ENCODE measurements around the gene ZSCAN18.

ZSCAN18 gene

DNA sequence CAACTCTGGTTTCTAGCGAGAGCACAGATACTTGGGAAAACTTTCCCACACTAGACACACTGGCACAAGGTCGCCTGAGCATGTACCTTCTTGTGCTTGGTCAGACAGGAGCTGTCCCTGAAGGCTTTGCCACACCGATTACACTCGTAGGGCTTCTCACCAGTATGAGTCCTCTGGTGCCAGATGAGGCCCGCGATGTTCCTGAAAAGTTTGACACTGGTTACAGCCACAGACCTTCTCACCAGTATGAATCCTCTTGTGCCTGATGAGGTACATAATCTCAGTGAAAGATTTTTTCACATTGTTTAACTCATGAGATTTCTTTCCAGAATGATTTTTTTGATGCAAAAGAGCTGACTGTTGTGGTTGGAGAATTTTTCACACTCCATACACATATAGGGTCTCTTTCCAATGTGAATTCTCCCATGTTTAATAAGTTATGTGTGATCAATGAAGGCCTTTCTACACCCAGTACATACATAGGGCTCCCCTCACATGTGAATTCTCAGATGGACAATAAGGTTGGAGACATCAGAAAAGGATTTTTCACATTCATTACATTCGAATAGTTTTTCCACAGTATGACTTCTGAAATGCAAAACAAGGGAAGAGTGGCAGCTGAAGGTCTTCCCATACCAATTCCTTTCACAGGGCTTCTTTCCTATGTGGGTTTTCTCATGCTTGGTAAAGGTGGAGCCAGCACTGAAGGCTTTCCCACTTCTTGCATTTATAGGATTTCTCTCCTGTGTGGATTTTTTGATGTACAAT lies 9.9 kb upstream of the ZSCAN18 start:
- Histone ChIP-seq H3K9ac (ENCODE audit: low read depth, low read length) (no peak overlapping the region), H3K4me1 (ENCODE audit: control insufficient read depth, insufficient read depth, low read length) (no peaks in the 10 kb centered on the region), H3K36me3 (ENCODE audit: control insufficient read depth, insufficient read depth, low read length) (no peaks in the 10 kb centered on the region), H3K4me3 (ENCODE audit: low read depth, low read length) (no peak overlapping the region), H3K9me3 (ENCODE audit: control insufficient read depth, insufficient read depth, low read length) (peaks cover 74% of the 10 kb centered on the region), H3K27ac (ENCODE audit: low read depth, low read length) (no peak overlapping the region), H3K27me3 (ENCODE audit: control insufficient read depth, insufficient read depth, low read length) (no peaks in the 10 kb centered on the region)

DNA sequence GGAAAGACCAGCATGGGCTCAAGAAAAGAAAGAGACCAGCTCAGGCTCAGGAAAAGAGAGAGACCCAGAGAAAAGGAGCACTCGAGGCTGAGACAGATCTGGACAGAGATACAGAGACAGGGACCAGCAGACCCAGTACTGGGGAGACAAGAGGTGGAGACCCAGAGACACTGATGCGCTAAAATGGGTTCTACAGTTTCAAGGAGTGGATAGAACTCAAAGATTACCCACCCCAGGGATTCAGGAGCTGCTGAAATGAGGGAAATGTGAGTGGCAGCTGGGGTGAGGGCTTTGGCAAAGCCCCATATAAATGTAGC lies 609 bp upstream of the ZSCAN18 start:
- Histone ChIP-seq H3K27ac (ENCODE audit: low read depth, low read length) (peak overlapping the region; percentile 85), H3K9me3 (ENCODE audit: control insufficient read depth, insufficient read depth, low read length) (peaks cover 29% of the 10 kb centered on the region), H3K27me3 (ENCODE audit: control insufficient read depth, insufficient read depth, low read length) (no peaks in the 10 kb centered on the region), H3K4me1 (ENCODE audit: control insufficient read depth, insufficient read depth, low read length) (peaks cover 4% of the 10 kb centered on the region; the same call in 1 of the 2 replicates), H3K4me3 (ENCODE audit: low read depth, low read length) (peak overlapping the region; percentile 98), H3K36me3 (ENCODE audit: control insufficient read depth, insufficient read depth, low read length) (no peaks in the 10 kb centered on the region), H3K9ac (ENCODE audit: low read depth, low read length) (peak overlapping the region; percentile 71)

DNA sequence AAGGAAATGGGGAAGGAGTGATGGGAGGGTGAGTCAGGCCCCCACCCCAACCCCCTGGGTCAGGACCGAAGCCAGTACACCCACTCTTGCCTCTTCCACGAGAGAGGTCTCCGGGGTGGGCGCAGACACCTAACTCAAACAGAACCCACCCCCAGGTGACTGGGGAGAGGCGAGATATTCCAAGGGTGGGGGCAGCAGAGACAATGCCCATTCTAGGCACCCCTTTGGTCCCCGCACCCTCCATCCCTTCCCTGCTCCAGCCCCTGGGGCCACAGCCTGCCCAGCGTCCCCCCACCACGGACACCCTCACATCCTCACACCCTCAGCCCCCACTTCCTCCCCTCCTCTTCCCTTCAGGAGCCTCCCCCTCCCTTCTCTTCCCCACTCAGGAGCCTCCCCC lies 682 bp downstream of the ZSCAN18 start:
- peaks cover 4% of the 10 kb centered on the region; the same call in 1 of the 2 replicates for H3K4me1 ChIP-seq (ENCODE audit: control insufficient read depth, insufficient read depth, low read length)
- peak overlapping the region; percentile 98 for H3K4me3 ChIP-seq (ENCODE audit: low read depth, low read length)
- H3K9ac ChIP-seq (ENCODE audit: low read depth, low read length) = no peak overlapping the region; the same call in 1 of the 2 replicates
- H3K27ac ChIP-seq (ENCODE audit: low read depth, low read length) = no peak overlapping the region
- H3K27me3 ChIP-seq (ENCODE audit: control insufficient read depth, insufficient read depth, low read length) = no peaks in the 10 kb centered on the region
- no peaks in the 10 kb centered on the region; the same call in 1 of the 2 replicates for H3K36me3 ChIP-seq (ENCODE audit: control insufficient read depth, insufficient read depth, low read length)
- H3K9me3 ChIP-seq (ENCODE audit: control insufficient read depth, insufficient read depth, low read length) = peaks cover 19% of the 10 kb centered on the region

DNA sequence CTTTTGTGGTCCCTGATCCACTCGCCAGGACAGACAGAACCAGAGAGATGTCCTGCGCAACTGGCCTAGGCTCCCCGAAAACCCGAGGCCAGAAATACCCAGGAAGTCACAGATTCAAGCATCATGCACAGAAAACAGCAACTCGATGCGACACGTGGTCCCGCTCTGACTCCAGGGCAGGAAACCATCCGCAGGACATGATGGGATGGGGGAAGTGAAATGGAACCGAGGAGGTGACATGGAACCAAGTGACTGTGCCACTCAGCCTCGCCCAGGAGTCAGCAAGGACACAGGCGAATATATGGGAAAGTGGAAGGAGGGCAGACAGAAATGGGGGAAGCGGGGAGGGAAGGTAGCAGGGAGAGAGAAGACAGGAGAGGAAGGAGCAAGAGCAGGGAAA lies 1.1 kb downstream of the ZSCAN18 start:
- H3K27ac ChIP-seq (ENCODE audit: low read depth, low read length) = no peak overlapping the region
- H3K4me1 ChIP-seq (ENCODE audit: control insufficient read depth, insufficient read depth, low read length) = peaks cover 4% of the 10 kb centered on the region; the same call in 1 of the 2 replicates
- H3K9me3 ChIP-seq (ENCODE audit: control insufficient read depth, insufficient read depth, low read length) = peaks cover 16% of the 10 kb centered on the region
- H3K9ac ChIP-seq (ENCODE audit: low read depth, low read length) = no peak overlapping the region
- H3K36me3 ChIP-seq (ENCODE audit: control insufficient read depth, insufficient read depth, low read length) = no peaks in the 10 kb centered on the region; the same call in 1 of the 2 replicates
- no peaks in the 10 kb centered on the region for H3K27me3 ChIP-seq (ENCODE audit: control insufficient read depth, insufficient read depth, low read length)
- peak overlapping the region; percentile 98; the same call in 1 of the 2 replicates for H3K4me3 ChIP-seq (ENCODE audit: low read depth, low read length)

DNA sequence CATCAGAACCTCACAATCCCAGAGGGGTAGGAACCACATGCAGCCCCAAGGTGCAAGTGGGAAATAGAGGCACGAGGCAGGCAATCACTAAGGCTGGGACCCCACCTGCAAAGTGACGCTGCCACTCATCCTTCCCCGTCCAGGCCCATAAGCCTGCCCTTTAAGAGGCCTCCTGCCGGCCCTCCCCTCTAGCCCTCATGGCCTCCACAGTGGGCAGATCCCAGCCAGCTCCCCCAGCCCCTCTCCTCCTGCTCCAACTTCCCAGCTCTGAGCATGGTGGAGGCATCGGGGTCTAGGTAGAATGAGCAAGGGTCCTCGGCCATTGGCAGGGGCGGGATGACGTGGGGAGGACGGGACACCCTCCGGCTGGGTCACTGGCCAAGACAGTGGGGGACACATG lies 2.7 kb downstream of the ZSCAN18 start:
- H3K4me3 ChIP-seq (ENCODE audit: low read depth, low read length) = no peak overlapping the region

DNA sequence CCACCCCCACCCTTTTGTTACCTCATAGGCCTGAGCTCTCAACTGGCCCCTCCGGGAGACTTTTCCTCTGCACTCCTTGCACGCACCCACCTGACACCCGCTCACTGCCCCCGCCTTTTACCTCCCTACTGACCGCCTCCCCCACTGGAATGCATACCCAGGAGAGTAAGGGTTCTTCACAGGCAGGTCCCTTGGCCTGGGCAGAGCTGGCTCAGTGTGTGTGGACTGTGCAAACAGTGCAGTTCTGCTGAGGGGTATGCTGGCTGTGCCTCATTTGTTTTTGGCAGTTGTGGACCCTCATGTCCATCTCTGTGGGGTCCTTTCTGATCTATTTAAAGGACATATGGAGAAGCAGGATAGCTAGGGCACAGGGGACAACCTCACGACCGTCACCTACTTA lies 5.0 kb downstream of the ZSCAN18 start:
- Histone ChIP-seq H3K27ac (ENCODE audit: low read depth, low read length) (no peak overlapping the region), H3K9ac (ENCODE audit: low read depth, low read length) (no peak overlapping the region), H3K27me3 (ENCODE audit: control insufficient read depth, insufficient read depth, low read length) (no peaks in the 10 kb centered on the region), H3K4me3 (ENCODE audit: low read depth, low read length) (no peak overlapping the region), H3K4me1 (ENCODE audit: control insufficient read depth, insufficient read depth, low read length) (peaks cover 4% of the 10 kb centered on the region; the same call in 1 of the 2 replicates), H3K9me3 (ENCODE audit: control insufficient read depth, insufficient read depth, low read length) (peaks cover 2% of the 10 kb centered on the region), H3K36me3 (ENCODE audit: control insufficient read depth, insufficient read depth, low read length) (peaks cover 5% of the 10 kb centered on the region)

More for the DNA sequence above, 2.7 kb downstream of the ZSCAN18 start:
- H3K27ac ChIP-seq (ENCODE audit: low read depth, low read length) = no peak overlapping the region
- H3K27me3 ChIP-seq (ENCODE audit: control insufficient read depth, insufficient read depth, low read length) = no peaks in the 10 kb centered on the region
- H3K9me3 ChIP-seq (ENCODE audit: control insufficient read depth, insufficient read depth, low read length) = peaks cover 12% of the 10 kb centered on the region
- no peak overlapping the region for H3K9ac ChIP-seq (ENCODE audit: low read depth, low read length)
- H3K4me1 ChIP-seq (ENCODE audit: control insufficient read depth, insufficient read depth, low read length) = peaks cover 4% of the 10 kb centered on the region; the same call in 1 of the 2 replicates
- H3K36me3 ChIP-seq (ENCODE audit: control insufficient read depth, insufficient read depth, low read length) = no peaks in the 10 kb centered on the region; the same call in 1 of the 2 replicates

DNA sequence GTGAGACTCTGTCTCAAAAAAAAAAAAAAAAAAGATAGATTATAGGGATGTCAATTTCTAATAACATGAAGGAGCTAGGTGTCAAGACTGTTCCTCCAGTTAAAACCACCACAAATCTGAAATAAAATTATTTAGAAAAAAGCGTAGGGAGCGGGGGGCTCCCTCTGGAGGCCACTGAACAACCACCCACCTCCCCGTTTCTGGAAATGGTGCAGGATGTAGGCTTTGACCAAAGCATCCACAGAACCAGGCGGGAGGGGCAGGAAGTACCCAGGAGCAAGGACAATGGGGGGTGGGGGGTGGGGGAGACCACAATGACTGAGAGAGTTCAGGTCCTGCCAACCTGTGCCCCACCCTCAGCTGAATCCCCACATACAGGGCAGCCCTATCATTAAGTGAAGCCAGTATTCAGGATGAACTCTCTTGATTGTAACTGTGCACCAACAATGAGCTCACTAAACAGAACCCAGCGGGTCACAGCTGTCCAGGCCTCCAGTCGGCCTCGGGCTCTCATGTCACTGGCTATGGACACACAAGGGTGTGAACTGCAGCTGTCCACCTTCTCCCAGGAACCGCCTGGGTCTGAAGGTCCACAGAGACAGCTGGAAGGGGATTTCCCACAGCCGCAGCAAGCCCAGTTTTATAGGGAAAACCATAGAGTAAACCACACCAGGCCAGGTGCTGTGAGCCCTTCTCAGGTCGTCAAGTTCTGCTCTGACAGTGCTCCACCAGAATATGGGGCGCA lies 6.6 kb downstream of the ZSCAN18 start:
- H3K9me3 ChIP-seq (ENCODE audit: control insufficient read depth, insufficient read depth, low read length) = peaks cover 4% of the 10 kb centered on the region
- no peaks in the 10 kb centered on the region for H3K27me3 ChIP-seq (ENCODE audit: control insufficient read depth, insufficient read depth, low read length)
- no peaks in the 10 kb centered on the region for H3K4me1 ChIP-seq (ENCODE audit: control insufficient read depth, insufficient read depth, low read length)
- H3K9ac ChIP-seq (ENCODE audit: low read depth, low read length) = no peak overlapping the region
- no peak overlapping the region for H3K4me3 ChIP-seq (ENCODE audit: low read depth, low read length)
- H3K27ac ChIP-seq (ENCODE audit: low read depth, low read length) = no peak overlapping the region
- H3K36me3 ChIP-seq (ENCODE audit: control insufficient read depth, insufficient read depth, low read length) = peaks cover 15% of the 10 kb centered on the region

DNA sequence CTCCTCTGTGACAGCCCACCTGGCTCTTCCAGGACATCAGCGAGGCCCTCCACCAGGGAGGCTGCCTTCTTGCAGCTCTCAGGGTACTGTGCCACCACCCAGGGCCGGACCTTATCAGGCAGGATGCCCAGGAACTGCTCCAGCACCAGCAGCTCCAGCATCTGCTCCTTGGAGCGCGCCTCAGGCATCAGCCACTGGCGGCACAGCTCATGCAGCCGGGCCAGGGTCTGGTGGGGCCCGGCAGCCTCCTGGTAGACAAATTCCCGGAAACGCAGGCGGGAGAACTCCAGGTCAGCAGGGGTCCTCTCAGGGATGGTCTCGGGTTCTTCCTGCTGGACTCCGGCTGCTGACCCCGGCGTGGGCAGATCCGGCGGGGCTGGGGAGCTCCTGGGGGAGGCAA lies 8.2 kb downstream of the ZSCAN18 start:
- Histone ChIP-seq H3K9me3 (ENCODE audit: control insufficient read depth, insufficient read depth, low read length) (peaks cover 6% of the 10 kb centered on the region), H3K27ac (ENCODE audit: low read depth, low read length) (no peak overlapping the region), H3K27me3 (ENCODE audit: control insufficient read depth, insufficient read depth, low read length) (no peaks in the 10 kb centered on the region), H3K4me1 (ENCODE audit: control insufficient read depth, insufficient read depth, low read length) (no peaks in the 10 kb centered on the region), H3K36me3 (ENCODE audit: control insufficient read depth, insufficient read depth, low read length) (peaks cover 25% of the 10 kb centered on the region), H3K4me3 (ENCODE audit: low read depth, low read length) (no peak overlapping the region), H3K9ac (ENCODE audit: low read depth, low read length) (no peak overlapping the region)

DNA sequence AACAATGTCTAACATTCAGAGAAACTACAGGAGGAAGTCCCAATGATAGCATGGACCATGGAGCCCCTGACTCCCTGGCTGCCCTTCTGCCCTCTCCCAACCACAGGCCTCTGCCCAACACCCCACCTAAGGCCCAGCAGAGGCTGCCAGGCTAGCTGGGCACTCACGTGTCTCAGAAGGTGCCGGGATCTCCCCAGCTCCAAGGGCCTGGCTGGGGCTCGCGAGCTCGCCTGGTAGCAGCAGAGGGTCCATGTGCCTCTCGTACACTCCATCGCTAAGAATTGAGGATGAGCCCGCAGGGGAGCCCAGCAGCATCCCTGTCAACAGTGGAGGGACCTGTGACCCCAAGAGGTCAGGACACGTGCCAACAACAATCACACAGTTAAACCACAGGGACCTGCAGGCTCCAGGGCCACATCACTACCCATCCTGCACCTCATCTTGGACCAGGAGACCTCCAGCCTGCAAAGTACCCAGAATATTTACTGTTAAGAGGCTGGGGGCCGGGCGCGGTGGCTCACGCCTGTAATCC lies 9.4 kb downstream of the ZSCAN18 start:
- H3K4me1 ChIP-seq (ENCODE audit: control insufficient read depth, insufficient read depth, low read length) = no peaks in the 10 kb centered on the region
- no peak overlapping the region for H3K27ac ChIP-seq (ENCODE audit: low read depth, low read length)
- H3K4me3 ChIP-seq (ENCODE audit: low read depth, low read length) = no peak overlapping the region
- peaks cover 6% of the 10 kb centered on the region; the same call in 1 of the 2 replicates for H3K9me3 ChIP-seq (ENCODE audit: control insufficient read depth, insufficient read depth, low read length)
- H3K9ac ChIP-seq (ENCODE audit: low read depth, low read length) = no peak overlapping the region
- H3K27me3 ChIP-seq (ENCODE audit: control insufficient read depth, insufficient read depth, low read length) = no peaks in the 10 kb centered on the region
- peaks cover 31% of the 10 kb centered on the region for H3K36me3 ChIP-seq (ENCODE audit: control insufficient read depth, insufficient read depth, low read length)

DNA sequence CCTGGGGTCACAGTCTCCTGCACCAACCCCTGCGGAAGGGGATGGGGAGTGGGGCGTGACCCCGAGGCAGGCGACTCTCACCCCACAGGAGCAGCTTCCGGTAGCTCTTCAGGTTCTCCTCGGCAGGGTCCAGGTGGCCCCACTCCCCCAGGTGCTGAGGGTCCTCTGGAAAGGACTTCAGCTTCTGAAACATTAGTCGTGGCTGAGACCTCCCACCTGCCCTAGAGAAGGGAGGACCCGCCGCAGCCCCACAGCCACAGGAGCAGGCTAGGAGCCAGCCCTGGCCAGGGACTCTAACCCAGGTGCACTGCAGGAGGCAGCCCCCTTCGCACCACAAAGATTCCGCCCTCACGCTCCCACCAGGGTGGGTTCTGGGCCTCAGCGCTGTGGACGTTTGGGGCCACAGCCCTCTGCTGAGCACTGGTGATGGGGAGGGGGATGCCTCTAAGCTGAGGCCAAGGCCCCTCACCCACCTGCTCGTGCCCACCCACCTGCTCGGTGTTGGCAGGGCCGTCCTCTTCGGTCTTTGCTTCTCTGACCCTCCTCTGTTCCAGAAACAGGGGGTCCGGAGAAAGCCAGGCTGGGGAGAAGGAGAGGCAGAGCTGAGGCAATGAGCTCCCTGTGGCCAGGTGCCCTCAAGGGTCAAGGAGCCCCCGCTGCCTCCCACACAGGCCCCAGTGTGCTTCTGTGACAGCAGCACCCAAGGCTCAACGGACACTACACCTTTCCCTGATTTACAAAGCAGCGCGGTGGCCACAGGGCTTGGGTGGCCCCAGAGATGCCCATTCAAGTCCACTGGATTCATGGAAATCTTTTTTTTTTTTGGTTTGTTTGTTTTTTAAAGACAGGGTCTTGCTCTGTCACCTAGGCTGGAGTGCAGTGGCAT lies 11.0 kb downstream of the ZSCAN18 start:
- no peak overlapping the region for H3K9ac ChIP-seq (ENCODE audit: low read depth, low read length)
- H3K27me3 ChIP-seq (ENCODE audit: control insufficient read depth, insufficient read depth, low read length) = no peaks in the 10 kb centered on the region
- peaks cover 31% of the 10 kb centered on the region; the same call in 1 of the 2 replicates for H3K36me3 ChIP-seq (ENCODE audit: control insufficient read depth, insufficient read depth, low read length)
- H3K4me3 ChIP-seq (ENCODE audit: low read depth, low read length) = no peak overlapping the region
- peaks cover 12% of the 10 kb centered on the region; the same call in 1 of the 2 replicates for H3K9me3 ChIP-seq (ENCODE audit: control insufficient read depth, insufficient read depth, low read length)
- H3K27ac ChIP-seq (ENCODE audit: low read depth, low read length) = no peak overlapping the region
- no peaks in the 10 kb centered on the region for H3K4me1 ChIP-seq (ENCODE audit: control insufficient read depth, insufficient read depth, low read length)

Data from HUES48 (cell line).